RWPE2 (cell line): ENCODE measurements around the gene TSC22D4.

Source experiments
- ATAC-seq: fragments of 200-7000 bp; cut with Tn5 transposase; 3 replicates; pipeline ENCODE4 v1.9.1; 2021; ENCODE audit warnings: low read depth
- DNase-seq: peaks from one replicate; pipeline ENCODE4 v3.0.0-alpha.2; 2020; ENCODE audit warnings: low spot score
- H3K27ac ChIP-seq: fragments of 450-650 bp; 2 replicates; pipeline ENCODE4 v1.5.1; 2017; ENCODE audit warnings: mild to moderate bottlenecking; ENCODE audit not compliant: poor library complexity, severe bottlenecking
- H3K27me3 ChIP-seq: fragments of 250-450 bp; sonication (Bioruptor Pico); 2 replicates; pipeline ENCODE4 v1.5.1; 2021; ENCODE audit warnings: mild to moderate bottlenecking, moderate library complexity; ENCODE audit not compliant: insufficient read depth, poor library complexity, severe bottlenecking
- H3K36me3 ChIP-seq: fragments of 250-450 bp; sonication (Bioruptor Pico); 2 replicates; pipeline ENCODE4 v1.5.1; 2020; ENCODE audit warnings: low read depth, mild to moderate bottlenecking, moderate library complexity
- H3K4me1 ChIP-seq: fragments of 250-450 bp; sonication (Bioruptor Pico); 2 replicates; pipeline ENCODE4 v1.5.1; 2021; ENCODE audit warnings: mild to moderate bottlenecking, moderate library complexity; ENCODE audit not compliant: insufficient read depth, poor library complexity, severe bottlenecking
- H3K4me3 ChIP-seq: fragments of 250-450 bp; sonication (Bioruptor Pico); 2 replicates; pipeline ENCODE4 v1.5.1; 2021; ENCODE audit warnings: mild to moderate bottlenecking, moderate library complexity; ENCODE audit not compliant: severe bottlenecking
- H3K9me3 ChIP-seq: fragments of 250-450 bp; sonication (Bioruptor Pico); 2 replicates; pipeline ENCODE4 v1.5.1; 2021; ENCODE audit warnings: mild to moderate bottlenecking, moderate library complexity; ENCODE audit not compliant: severe bottlenecking
- TF ChIP-seq, protein P1 (sequence below): fragments of 450-650 bp; IDR thresholded peaks from one replicate; pipeline ENCODE4 v1.5.1; 2017; ENCODE audit warnings: mild to moderate bottlenecking, moderate library complexity; ENCODE audit not compliant: poor library complexity, severe bottlenecking

TSC22D4 gene

DNA sequence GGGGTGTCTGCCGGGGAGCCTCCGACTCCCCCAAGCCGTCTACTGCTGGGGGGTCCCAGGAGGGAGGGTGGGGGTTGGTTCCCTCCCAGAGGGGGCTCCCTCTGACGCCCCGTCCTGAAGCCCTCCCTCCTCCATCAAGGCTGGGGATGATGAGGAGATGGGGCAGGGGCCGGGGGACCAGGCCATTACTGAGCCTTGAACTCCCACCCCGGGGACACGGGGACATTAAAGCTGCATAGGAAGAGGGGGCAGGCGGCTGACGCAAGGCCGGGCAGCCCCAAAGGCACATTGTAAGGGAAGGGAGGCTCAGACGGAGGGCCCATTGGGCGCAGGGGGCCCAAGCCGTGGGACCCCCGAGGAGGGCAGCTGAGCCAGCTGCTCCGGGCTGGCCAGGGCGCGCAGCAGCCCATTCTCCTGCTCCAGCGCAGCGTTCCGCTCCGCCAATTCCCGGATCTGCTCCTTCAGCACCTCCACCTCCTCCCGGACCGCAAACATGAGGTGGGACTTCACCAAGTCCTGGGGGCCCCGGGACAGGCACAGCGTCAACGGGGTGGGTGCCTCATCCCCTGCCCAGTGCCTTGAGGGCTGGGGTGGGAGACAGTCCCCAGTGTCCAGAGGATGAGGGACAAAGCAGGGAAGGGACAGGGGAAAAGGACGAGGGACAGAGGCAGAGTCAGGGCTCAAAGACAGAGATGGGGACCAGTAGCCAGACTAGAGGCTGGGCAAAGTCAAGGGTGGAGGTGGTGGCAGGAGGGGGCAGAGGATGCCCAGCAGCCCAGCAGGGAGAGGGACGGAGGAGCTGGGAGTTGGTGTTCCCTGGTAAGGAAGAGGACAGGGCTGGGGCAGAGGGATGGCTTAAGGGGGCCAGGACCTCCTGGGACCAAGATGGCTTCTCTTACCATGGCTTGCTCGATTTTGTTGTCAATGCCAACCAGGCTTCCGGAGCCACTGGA lies 12.1 kb downstream of the TSC22D4 start:
- no peaks in the 10 kb centered on the region for H3K4me1 ChIP-seq
- H3K9me3 ChIP-seq, result no peaks in the 10 kb centered on the region
- DNase-seq (no peak), ATAC-seq (no peak)
- H3K27ac ChIP-seq, result no peak overlapping the region
- TF ChIP-seq, protein P1, sequence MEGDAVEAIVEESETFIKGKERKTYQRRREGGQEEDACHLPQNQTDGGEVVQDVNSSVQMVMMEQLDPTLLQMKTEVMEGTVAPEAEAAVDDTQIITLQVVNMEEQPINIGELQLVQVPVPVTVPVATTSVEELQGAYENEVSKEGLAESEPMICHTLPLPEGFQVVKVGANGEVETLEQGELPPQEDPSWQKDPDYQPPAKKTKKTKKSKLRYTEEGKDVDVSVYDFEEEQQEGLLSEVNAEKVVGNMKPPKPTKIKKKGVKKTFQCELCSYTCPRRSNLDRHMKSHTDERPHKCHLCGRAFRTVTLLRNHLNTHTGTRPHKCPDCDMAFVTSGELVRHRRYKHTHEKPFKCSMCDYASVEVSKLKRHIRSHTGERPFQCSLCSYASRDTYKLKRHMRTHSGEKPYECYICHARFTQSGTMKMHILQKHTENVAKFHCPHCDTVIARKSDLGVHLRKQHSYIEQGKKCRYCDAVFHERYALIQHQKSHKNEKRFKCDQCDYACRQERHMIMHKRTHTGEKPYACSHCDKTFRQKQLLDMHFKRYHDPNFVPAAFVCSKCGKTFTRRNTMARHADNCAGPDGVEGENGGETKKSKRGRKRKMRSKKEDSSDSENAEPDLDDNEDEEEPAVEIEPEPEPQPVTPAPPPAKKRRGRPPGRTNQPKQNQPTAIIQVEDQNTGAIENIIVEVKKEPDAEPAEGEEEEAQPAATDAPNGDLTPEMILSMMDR, result no peak
- H3K36me3 ChIP-seq, result peaks cover 11% of the 10 kb centered on the region
- no peaks in the 10 kb centered on the region for H3K27me3 ChIP-seq
- no peak overlapping the region for H3K4me3 ChIP-seq

- no peak overlapping the region for H3K27ac ChIP-seq
- no peaks in the 10 kb centered on the region for H3K9me3 ChIP-seq
- no peak for DNase-seq
- no peaks in the 10 kb centered on the region for H3K4me1 ChIP-seq
- TF ChIP-seq, protein P1, result peak; percentile 46
- no peak overlapping the region for H3K4me3 ChIP-seq
- H3K27me3 ChIP-seq, result no peaks in the 10 kb centered on the region
- peaks cover 11% of the 10 kb centered on the region for H3K36me3 ChIP-seq
- ATAC-seq, result peak; percentile 66
Observed at GRCh38 chr7:100465702-100466311, 13.2 kb downstream of the TSC22D4 start.

DNA sequence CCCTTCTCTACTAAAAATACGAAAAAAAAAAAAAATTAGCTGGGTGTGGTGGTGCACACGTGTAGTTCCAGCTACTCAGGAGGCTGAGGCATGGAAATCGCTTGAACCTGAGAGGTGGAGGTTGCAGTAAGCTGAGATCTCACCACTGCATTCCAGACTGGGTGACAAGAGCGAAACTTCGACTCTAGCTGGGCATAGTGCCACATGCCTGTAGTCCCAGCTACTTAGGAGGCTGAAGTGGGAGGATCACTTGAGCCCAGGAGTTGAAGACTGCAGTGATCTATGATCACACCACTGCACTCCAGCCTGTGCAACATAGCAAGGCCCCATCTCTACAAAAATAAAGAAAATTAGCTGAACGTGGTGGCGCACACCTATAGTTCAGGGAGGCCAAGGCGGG lies 13.7 kb downstream of the TSC22D4 start:
- Histone ChIP-seq H3K4me1 (no peaks in the 10 kb centered on the region), H3K9me3 (no peaks in the 10 kb centered on the region)

DNA sequence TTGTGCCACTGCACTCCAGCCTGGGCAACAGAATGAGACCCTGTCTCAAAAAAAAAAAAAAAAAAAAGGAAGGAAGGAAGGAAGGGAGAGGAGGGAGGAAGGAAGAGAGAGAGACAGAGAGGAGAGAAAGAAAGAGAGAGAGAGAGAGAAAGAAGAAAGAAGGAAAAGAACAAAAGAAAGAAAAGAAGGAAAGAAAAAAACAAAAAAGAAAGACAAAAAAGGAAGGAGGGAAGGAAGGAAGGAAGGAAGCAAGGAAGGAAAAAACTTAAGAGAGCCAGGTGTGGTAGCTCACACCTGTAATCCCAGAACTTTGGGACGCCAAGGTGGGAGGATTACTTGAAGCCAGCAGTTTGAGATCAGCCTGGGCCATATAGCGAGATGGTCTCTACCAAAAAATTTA lies 14.2 kb downstream of the TSC22D4 start:
- H3K27me3 ChIP-seq, result no peaks in the 10 kb centered on the region
- no peak overlapping the region for H3K4me3 ChIP-seq
- H3K9me3 ChIP-seq, result no peaks in the 10 kb centered on the region
- 0 out of 2 replicates have a peak, but pooled peaks cover 5% of the 10 kb centered on the region for H3K36me3 ChIP-seq
- H3K27ac ChIP-seq, result no peak overlapping the region
- H3K4me1 ChIP-seq, result no peaks in the 10 kb centered on the region
- TF ChIP-seq, protein P1, result no peak
- ATAC-seq (no peak), DNase-seq (no peak)

More for the DNA sequence above, 13.7 kb downstream of the TSC22D4 start:
- H3K27ac ChIP-seq, result no peak overlapping the region
- ATAC-seq (no peak), DNase-seq (no peak)
- no peaks in the 10 kb centered on the region for H3K27me3 ChIP-seq
- H3K4me3 ChIP-seq, result no peak overlapping the region
- H3K36me3 ChIP-seq, result peaks cover 7% of the 10 kb centered on the region; the same call in 1 of the 2 replicates
- TF ChIP-seq, protein P1, result no peak
